ENCODE measurements around the gene LAMC3. TPM values are rescaled to one million over a fixed set of nuclear protein-coding genes. Genes with fewer than 3 reads are reported as not detected.
A peak's percentile ranks its signal among the peaks of the same experiment; 100 is the strongest.

LAMC3 gene
- total RNA-seq, 1 experiment from 2014 or later = not detected

- intact Hi-C loops (cut with micrococcal nuclease) = no loop called here
- TF ChIP-seq CTCF (IDR thresholded peaks at IDR 0.05; ENCODE audit: unreplicated experiment) = no peak
- H3K36me3 Mint-ChIP-seq (ENCODE audit: insufficient read depth, unreplicated experiment) = peaks cover 7% of the 10 kb centered on the region
- CTCF ChIA-PET = interaction anchor here (1.0 kb wide), 1 partner anchor 47 kb away, joined by 4 read pairs; no protein-coding TSS in a partner anchor
- no peak for DNase-seq (ENCODE audit: unreplicated experiment)
- no TSS peak for BruUV-seq (replicated peaks)
- H3K9me3 Mint-ChIP-seq (ENCODE audit: unreplicated experiment) = no peaks in the 10 kb centered on the region
- POLR2A ChIA-PET = no interaction called here
- no peak overlapping the region for H3K27ac Mint-ChIP-seq (ENCODE audit: low read depth, unreplicated experiment)
- no peak overlapping the region for H3K4me3 Mint-ChIP-seq (ENCODE audit: unreplicated experiment)
- H3K4me1 Mint-ChIP-seq (ENCODE audit: insufficient read depth, unreplicated experiment) = peaks cover 10% of the 10 kb centered on the region
- no peaks in the 10 kb centered on the region for H3K27me3 Mint-ChIP-seq (ENCODE audit: insufficient read depth, unreplicated experiment)
Observed at GRCh38 chr9:131092030-131092429, 83.1 kb downstream of the LAMC3 start.

- no TSS peak for BruUV-seq (replicated peaks)
- no peaks in the 10 kb centered on the region for H3K9me3 Mint-ChIP-seq (ENCODE audit: unreplicated experiment)
- POLR2A ChIA-PET = no interaction called here
- no peak overlapping the region for H3K4me3 Mint-ChIP-seq (ENCODE audit: unreplicated experiment)
- intact Hi-C loops (cut with micrococcal nuclease) = no loop called here
- H3K27ac Mint-ChIP-seq (ENCODE audit: low read depth, unreplicated experiment) = no peak overlapping the region
- H3K36me3 Mint-ChIP-seq (ENCODE audit: insufficient read depth, unreplicated experiment) = peaks cover 7% of the 10 kb centered on the region
- DNase-seq (ENCODE audit: unreplicated experiment) = no peak
- CTCF ChIA-PET = interaction anchor here (0.7 kb wide), 1 partner anchor 391 kb away, joined by 4 read pairs; no protein-coding TSS in a partner anchor
- peaks cover 10% of the 10 kb centered on the region for H3K4me1 Mint-ChIP-seq (ENCODE audit: insufficient read depth, unreplicated experiment)
- no peak for TF ChIP-seq CTCF (IDR thresholded peaks at IDR 0.05; ENCODE audit: unreplicated experiment)
- H3K27me3 Mint-ChIP-seq (ENCODE audit: insufficient read depth, unreplicated experiment) = no peaks in the 10 kb centered on the region
Observed at GRCh38 chr9:131092548-131093440, 83.8 kb downstream of the LAMC3 start.

GRCh38 chr9:131094015-131094414, 85.0 kb downstream of the LAMC3 start:
- peaks cover 7% of the 10 kb centered on the region for H3K36me3 Mint-ChIP-seq (ENCODE audit: insufficient read depth, unreplicated experiment)
- DNase-seq (ENCODE audit: unreplicated experiment) = no peak
- no peaks in the 10 kb centered on the region for H3K27me3 Mint-ChIP-seq (ENCODE audit: insufficient read depth, unreplicated experiment)
- H3K4me3 Mint-ChIP-seq (ENCODE audit: unreplicated experiment) = no peak overlapping the region
- H3K9me3 Mint-ChIP-seq (ENCODE audit: unreplicated experiment) = no peaks in the 10 kb centered on the region
- CTCF ChIA-PET = interaction anchor here (0.6 to 1.1 kb wide), 4 partner anchors 37 to 48 kb away, joined by 3 read pairs; no protein-coding TSS in a partner anchor
- H3K4me1 Mint-ChIP-seq (ENCODE audit: insufficient read depth, unreplicated experiment) = peaks cover 10% of the 10 kb centered on the region
- intact Hi-C loops (cut with micrococcal nuclease) = no loop called here
- POLR2A ChIA-PET = interaction anchor here (0.6 kb wide), 1 partner anchor 176 kb away, joined by 3 read pairs; no protein-coding TSS in a partner anchor
- no peak overlapping the region for H3K27ac Mint-ChIP-seq (ENCODE audit: low read depth, unreplicated experiment)
- no TSS peak for BruUV-seq (replicated peaks)
- TF ChIP-seq CTCF (IDR thresholded peaks at IDR 0.05; ENCODE audit: unreplicated experiment) = no peak

- DNase-seq (ENCODE audit: unreplicated experiment) = peak; percentile 11
- Mint-ChIP-seq H3K36me3 (ENCODE audit: insufficient read depth, unreplicated experiment) (peaks cover 7% of the 10 kb centered on the region), H3K27me3 (ENCODE audit: insufficient read depth, unreplicated experiment) (no peaks in the 10 kb centered on the region), H3K4me1 (ENCODE audit: insufficient read depth, unreplicated experiment) (peaks cover 10% of the 10 kb centered on the region), H3K27ac (ENCODE audit: low read depth, unreplicated experiment) (no peak overlapping the region), H3K4me3 (ENCODE audit: unreplicated experiment) (no peak overlapping the region), H3K9me3 (ENCODE audit: unreplicated experiment) (no peaks in the 10 kb centered on the region)
- ChIA-PET CTCF (interaction anchor here (0.6 to 1.1 kb wide), 4 partner anchors 37 to 48 kb away, joined by 3 read pairs; no protein-coding TSS in a partner anchor), POLR2A (interaction anchor here (0.6 kb wide), 1 partner anchor 175 kb away, joined by 3 read pairs; no protein-coding TSS in a partner anchor)
- intact Hi-C loops (cut with micrococcal nuclease) = no loop called here
- no TSS peak for BruUV-seq (replicated peaks)
- TF ChIP-seq CTCF (IDR thresholded peaks at IDR 0.05; ENCODE audit: unreplicated experiment) = no peak
Observed at GRCh38 chr9:131094622-131095021, 85.6 kb downstream of the LAMC3 start.

All from MCF 10A (cell line).